HG02642 (cell line): ENCODE data around the gene GRXCR2.
"Not testable (repeated sequence)": the region's sequence is repeated elsewhere in the genome, so short reads cannot be mapped to it uniquely, and the experiment has no call there.

Experiments
- ATAC-seq: cut with Tn5 transposase; IDR thresholded peaks from one replicate; pipeline ENCODE4 v1.9.1; 2021; ENCODE audit warnings: mild to moderate bottlenecking; ENCODE audit not compliant: unreplicated experiment, poor library complexity

GRXCR2 gene

GRCh38 chr5:145872914-145873313 is at the start of gene GRXCR2:
Gene GRXCR2 (minus strand): TSS chr5:145873014. CDS start chr5:145872968, 46 bp downstream.
- ATAC-seq: no peak

- ATAC-seq: no peak
Measured at GRCh38 chr5:145922059-145922458, 49.2 kb upstream of the GRXCR2 start.

GRCh38 chr5:145921211-145921610 is 48.4 kb upstream of the GRXCR2 start:
- no peak for ATAC-seq

GRCh38 chr5:145920542-145921210 is 47.9 kb upstream of the GRXCR2 start:
- ATAC-seq: no peak

- no peak for ATAC-seq
Measured at GRCh38 chr5:145919413-145919812, 46.6 kb upstream of the GRXCR2 start.

- ATAC-seq: no peak
Measured at GRCh38 chr5:145918397-145918796, 45.6 kb upstream of the GRXCR2 start.

GRCh38 chr5:145917288-145917687 is 44.5 kb upstream of the GRXCR2 start:
- no peak for ATAC-seq

GRCh38 chr5:145915970-145916638 is 43.3 kb upstream of the GRXCR2 start:
- no peak for ATAC-seq

- ATAC-seq: no peak
Measured at GRCh38 chr5:145913701-145914100, 40.9 kb upstream of the GRXCR2 start.

GRCh38 chr5:145912594-145912993 is 39.8 kb upstream of the GRXCR2 start:
- no peak for ATAC-seq

- ATAC-seq: no peak
Measured at GRCh38 chr5:145912019-145912418, 39.2 kb upstream of the GRXCR2 start.

GRCh38 chr5:145911164-145911563 is 38.4 kb upstream of the GRXCR2 start:
- no peak for ATAC-seq

- no peak for ATAC-seq
Measured at GRCh38 chr5:145908206-145908960, 35.6 kb upstream of the GRXCR2 start.

GRCh38 chr5:145906401-145906800 is 33.6 kb upstream of the GRXCR2 start:
- ATAC-seq: no peak

GRCh38 chr5:145904743-145905142 is 31.9 kb upstream of the GRXCR2 start:
- no peak for ATAC-seq

GRCh38 chr5:145903867-145904266 is 31.1 kb upstream of the GRXCR2 start:
- no peak for ATAC-seq

- no peak for ATAC-seq
Measured at GRCh38 chr5:145903113-145903512, 30.3 kb upstream of the GRXCR2 start.

GRCh38 chr5:145902421-145902820 is 29.6 kb upstream of the GRXCR2 start:
- ATAC-seq: no peak

- ATAC-seq: no peak
Measured at GRCh38 chr5:145898171-145898570, 25.4 kb upstream of the GRXCR2 start.

GRCh38 chr5:145891378-145891777 is 18.6 kb upstream of the GRXCR2 start:
- ATAC-seq: not testable (repeated sequence)

GRCh38 chr5:145889611-145890010 is 16.8 kb upstream of the GRXCR2 start:
- no peak for ATAC-seq
